Stomach (tissue), 9 donors: Measurements from ENCODE around the gene SPEF1. TPM values are rescaled to one million over a fixed set of nuclear protein-coding genes. Genes with fewer than 3 reads are reported as not detected.

ENCODE experiments used
- DNase-seq, 2 donors: peaks; one replicate each; pipeline versions ENCODE4 v3.0.0 to v3.0.0-alpha.2; 2013 to 2019
- H3K27ac ChIP-seq, 5 donors: fragments of 200-600 bp in 4 of 5; sonication (generic) in 4 of 5; one replicate each; pipeline ENCODE4 v1.5.1; 2013 to 2019; ENCODE audit warnings: mild to moderate bottlenecking in 1 of 5, moderate library complexity in 1 of 5
- H3K27me3 ChIP-seq, 3 donors: fragments of 200-600 bp; sonication (generic); one replicate each; pipeline ENCODE4 v1.5.1; 2017 to 2019; ENCODE audit warnings: mixed run types in 1 of 3
- H3K36me3 ChIP-seq, 4 donors: fragments of 200-600 bp; sonication (generic); 1 replicate in 3 of 4; 2 replicates in 1 of 4; pipeline ENCODE4 v1.5.1; 2016 to 2019
- H3K4me1 ChIP-seq, 4 donors: fragments of 200-600 bp; sonication (generic); one replicate each; pipeline ENCODE4 v1.5.1; 2016 to 2019
- H3K4me3 ChIP-seq, 4 donors: fragments of 200-600 bp; sonication (generic) in 3 of 4; one replicate each; pipeline ENCODE4 v1.5.1; 2016 to 2019; ENCODE audit warnings: mild to moderate bottlenecking in 1 of 4
- H3K9me3 ChIP-seq, 4 donors: fragments of 200-600 bp; sonication (generic); one replicate each; pipeline ENCODE4 v1.5.1; 2016 to 2019
- CTCF ChIP-seq, 7 experiments: fragments of 450-650 bp in 4 of 7; fragments of 200-600 bp in 3 of 7; sonication (generic) in 3 of 7; IDR thresholded peaks; one replicate each; pipeline ENCODE4 v1.5.1; 2016 to 2019; ENCODE audit warnings: antibody characterized with exemption in 7 of 7, control low read depth in 2 of 7, mild to moderate bottlenecking in 1 of 7
- EP300 ChIP-seq: sonication (generic); formaldehyde crosslinking; IDR thresholded peaks from one replicate; pipeline ENCODE4 v1.6.1; 2017; ENCODE audit warnings: antibody characterized with exemption
- POLR2A ChIP-seq, 4 donors: fragments of 450-650 bp; IDR thresholded peaks; one replicate each; pipeline ENCODE4 v1.6.1; 2016; ENCODE audit warnings: antibody characterized with exemption in 4 of 4, control low read depth in 2 of 4, mild to moderate bottlenecking in 1 of 4, moderate library complexity in 1 of 4
- POLR2AphosphoS5 ChIP-seq, 3 donors: sonication (generic); formaldehyde crosslinking; IDR thresholded peaks; one replicate each; pipeline ENCODE4 v1.6.1; 2016; ENCODE audit warnings: antibody characterized with exemption in 3 of 3
- WGBS, 5 donors: extraction: QIAGEN DNeasy Blood & Tissue Kit in 3 of 5; methylation state at CpG; one replicate each; pipeline versions ENCODE4 v1.1.5 to v1.1.7; 2013 to 2018; 5-methylcytosine and 5-hydroxymethylcytosine counted together
- intact Hi-C: fragments of 100-400 bp; cut with DNase I; formaldehyde crosslinking; loops from one replicate; pipeline ENCODE4 v1.15.1; 2023; ENCODE audit warnings: low total_unique reads
- polyA plus RNA-seq, 3 donors: library from polyadenylated mRNA; stranded (reverse); fragments of 200-250 nt; gene quantifications; one replicate each; pipeline ENCODE4 v1.2.3, GENCODE V29; 2013
- total RNA-seq, 5 donors: library from RNA; depleted of rRNA; stranded (reverse); fragments of >200 nt; gene quantifications; one replicate each; pipeline versions ENCODE4 v1.1.0 to v1.2.3, GENCODE V29; 2014 to 2016
- donor health status: healthy with polysubstance abuse.
- donor health status: Bipolar disorder and iron deficiency.
- donor health status: healthy.

Gene SPEF1
- total and polyA plus RNA-seq, 8 donors = 0.18 to 0.19 TPM; not detected in 6

- peak overlapping the region in 4 of 5 donors; percentile 87 to 99 (median 97) for H3K27ac ChIP-seq
- H3K36me3 ChIP-seq = peaks cover 53 to 67% (median 65%) of the 10 kb centered on the region in 4 donors
- no peaks in the 10 kb centered on the region for H3K27me3 ChIP-seq
- no peak for TF ChIP-seq POLR2A (IDR thresholded peaks at IDR 0.05)
- TF ChIP-seq POLR2AphosphoS5 (IDR thresholded peaks at IDR 0.05) = no peak
- no peak for TF ChIP-seq EP300
- TF ChIP-seq CTCF (IDR thresholded peaks at IDR 0.05) = no peak
- intact Hi-C loops = no loop called here
- H3K4me3 ChIP-seq = no peak overlapping the region
- peaks cover 40 to 80% (median 58%) of the 10 kb centered on the region in 4 donors for H3K4me1 ChIP-seq
- no peaks in the 10 kb centered on the region for H3K9me3 ChIP-seq
- WGBS, 5 donors = 83 to 93% (median 86%) methylated on average over 10 to 11 of the region's 11 CpGs
- peak in 1 of 2 donors; percentile 14 for DNase-seq
Observed at GRCh38 chr20:3804254-3804751, 23.1 kb upstream of the SPEF1 start.

DNA sequence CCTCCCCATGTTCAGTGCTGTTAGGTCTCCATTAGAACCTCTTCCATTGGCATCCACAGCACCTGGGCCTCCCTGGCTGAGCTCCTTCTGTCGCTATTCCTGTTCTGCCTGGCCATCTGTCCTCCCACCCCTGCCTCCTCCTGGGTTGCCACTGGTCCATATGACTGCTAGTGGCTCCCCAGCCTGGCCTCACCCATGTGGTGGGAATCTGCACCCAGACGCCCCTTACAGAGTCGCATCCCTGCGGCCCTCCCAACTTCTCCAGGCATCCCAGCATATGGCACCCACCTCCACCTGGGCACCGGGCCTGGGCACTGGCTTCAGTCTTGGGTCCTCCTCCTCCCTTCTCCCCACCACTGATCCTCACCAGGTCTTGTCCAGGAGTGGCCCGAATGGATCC lies 22.6 kb upstream of the SPEF1 start:
- TF ChIP-seq POLR2A (IDR thresholded peaks at IDR 0.05) = no peak
- TF ChIP-seq EP300 = no peak
- TF ChIP-seq CTCF (IDR thresholded peaks at IDR 0.05) = no peak
- TF ChIP-seq POLR2AphosphoS5 (IDR thresholded peaks at IDR 0.05) = no peak
- peak in 1 of 2 donors; percentile 1 for DNase-seq
- Histone ChIP-seq H3K4me3 (no peak overlapping the region), H3K27ac (peak overlapping the region in 2 of 5 donors; percentile 96 to 98), H3K9me3 (no peaks in the 10 kb centered on the region), H3K36me3 (peaks cover 53 to 71% (median 68%) of the 10 kb centered on the region in 4 donors), H3K27me3 (no peaks in the 10 kb centered on the region), H3K4me1 (peaks cover 44 to 81% (median 61%) of the 10 kb centered on the region in 4 donors)
- 75 to 93% (median 90%) methylated on average over 6 of the region's 6 CpGs for WGBS, 5 donors
- intact Hi-C loops = no loop called here

- H3K4me3 ChIP-seq = no peak overlapping the region
- H3K4me1 ChIP-seq = peaks cover 47 to 81% (median 62%) of the 10 kb centered on the region in 4 donors
- peak overlapping the region in 1 of 5 donors; percentile 98 for H3K27ac ChIP-seq
- peaks cover 53 to 75% (median 70%) of the 10 kb centered on the region in 4 donors for H3K36me3 ChIP-seq
- WGBS, 5 donors = 89 to 95% (median 94%) methylated on average over 14 of the region's 14 CpGs
- intact Hi-C loops = no loop called here
- H3K9me3 ChIP-seq = no peaks in the 10 kb centered on the region
- TF ChIP-seq CTCF (IDR thresholded peaks at IDR 0.05) (no peak), POLR2A (IDR thresholded peaks at IDR 0.05) (no peak), EP300 (no peak), POLR2AphosphoS5 (IDR thresholded peaks at IDR 0.05) (no peak)
- no peaks in the 10 kb centered on the region for H3K27me3 ChIP-seq
- DNase-seq = peak in 1 of 2 donors; percentile 2
Observed at GRCh38 chr20:3803289-3803688, 22.0 kb upstream of the SPEF1 start.

DNA sequence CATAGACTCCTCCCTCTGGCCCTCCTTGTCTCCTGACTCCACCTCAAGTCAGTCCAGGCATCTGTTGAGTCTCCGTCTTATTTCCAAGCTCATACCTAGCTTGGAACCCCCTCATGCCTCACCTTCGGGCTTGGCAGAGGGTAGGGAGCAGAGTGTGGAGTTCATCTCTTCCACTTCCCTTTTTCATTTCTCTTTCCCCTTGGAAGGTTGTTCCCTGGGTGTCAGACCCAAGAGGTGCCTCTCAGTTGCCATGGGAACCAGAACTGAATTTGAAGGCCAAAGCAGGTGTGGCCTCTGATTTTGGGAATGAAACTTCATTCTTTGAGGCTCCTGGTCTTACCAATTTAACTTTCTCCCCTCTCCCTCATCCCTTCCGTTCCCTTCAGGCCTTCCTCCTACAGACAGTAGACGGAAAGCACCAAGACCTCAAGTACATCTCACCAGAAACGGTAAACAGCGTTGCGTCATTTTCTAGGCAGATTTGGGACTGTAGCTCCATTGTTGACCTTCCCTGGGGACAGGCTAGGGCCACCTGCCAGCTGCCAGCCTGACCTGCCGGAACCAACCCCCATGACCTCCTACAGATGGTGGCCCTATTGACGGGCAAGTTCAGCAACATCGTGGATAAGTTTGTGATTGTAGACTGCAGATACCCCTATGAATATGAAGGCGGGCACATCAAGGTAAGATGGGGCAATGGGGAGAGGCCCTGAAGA lies 21.4 kb upstream of the SPEF1 start:
- DNase-seq = no peak
- Histone ChIP-seq H3K36me3 (peaks cover 53 to 75% (median 70%) of the 10 kb centered on the region in 4 donors), H3K4me1 (peaks cover 45 to 81% (median 62%) of the 10 kb centered on the region in 4 donors), H3K27me3 (no peaks in the 10 kb centered on the region), H3K4me3 (no peak overlapping the region), H3K9me3 (no peaks in the 10 kb centered on the region), H3K27ac (peak overlapping the region in 3 of 5 donors; percentile 14 to 98 (median 15))
- 86 to 93% (median 87%) methylated on average over 11 of the region's 11 CpGs for WGBS, 5 donors
- intact Hi-C loops = no loop called here
- TF ChIP-seq CTCF (IDR thresholded peaks at IDR 0.05) (no peak), POLR2A (IDR thresholded peaks at IDR 0.05) (no peak), POLR2AphosphoS5 (IDR thresholded peaks at IDR 0.05) (no peak), EP300 (no peak)
